NCI-H1105 (cell line): ENCODE data around the gene NREP.
"Not testable (repeated sequence)": the region's sequence is repeated elsewhere in the genome, so short reads cannot be mapped to it uniquely, and the experiment has no call there.

ENCODE experiments used
- DNase-seq: peaks from one replicate; lab custom pipeline; 2025; lab: John Stamatoyannopoulos, UW

The NREP gene

DNA sequence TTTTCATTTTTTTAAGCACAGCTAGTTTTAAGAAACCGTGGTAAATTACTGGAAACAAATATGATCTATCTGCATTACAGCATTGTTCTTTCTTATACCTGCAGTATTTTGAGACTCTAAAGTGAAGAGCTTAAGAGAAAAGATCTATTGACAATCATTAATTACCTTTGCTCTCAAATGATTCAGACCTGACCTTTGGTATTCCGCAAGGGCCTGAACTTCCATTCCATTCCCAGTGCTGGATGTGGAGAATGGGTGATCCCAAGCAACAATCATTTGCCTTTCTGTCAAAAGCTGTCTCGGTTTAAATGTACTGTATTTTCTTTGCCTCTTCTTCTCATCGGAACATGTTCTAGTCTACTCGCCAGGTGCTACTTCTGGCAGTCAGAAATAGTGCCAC, 18.9 kb downstream of the NREP start:
- no peak for DNase-seq

GRCh38 chr5:111737716-111738115, 19.3 kb downstream of the NREP start:
- DNase-seq, result no peak

DNA sequence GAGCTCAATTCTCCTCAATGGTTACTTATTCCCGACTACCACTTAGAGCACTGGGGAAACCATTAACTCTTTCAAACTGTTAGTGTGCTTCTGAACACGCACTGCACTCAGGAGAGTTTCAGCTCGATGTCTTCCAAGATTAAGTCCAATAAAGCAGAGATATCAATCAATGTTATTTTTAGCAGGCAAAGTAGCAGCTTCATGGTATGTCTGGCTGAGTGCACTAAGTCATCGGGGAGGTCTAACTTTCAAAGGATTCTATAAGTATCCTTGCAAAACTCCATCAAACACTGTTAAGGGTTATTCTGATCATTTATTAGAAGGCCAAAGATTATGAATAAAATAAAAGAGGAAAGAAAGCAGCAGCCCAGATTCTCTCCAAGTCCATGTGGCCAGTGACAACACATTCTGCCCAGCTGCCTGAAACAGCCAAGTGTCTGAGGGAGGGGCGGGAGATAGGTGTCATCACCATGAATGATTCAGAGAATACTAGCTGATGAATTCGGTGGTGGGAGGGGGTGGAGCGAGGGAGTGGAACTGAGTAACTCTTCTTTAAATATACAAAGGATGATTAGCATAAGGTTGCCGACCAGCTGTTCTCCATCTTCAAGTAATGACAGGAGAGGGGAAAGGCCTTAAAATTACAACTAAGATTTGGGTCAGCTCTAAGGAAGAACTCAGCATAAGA, 21.3 kb downstream of the NREP start:
- DNase-seq, result no peak

DNA sequence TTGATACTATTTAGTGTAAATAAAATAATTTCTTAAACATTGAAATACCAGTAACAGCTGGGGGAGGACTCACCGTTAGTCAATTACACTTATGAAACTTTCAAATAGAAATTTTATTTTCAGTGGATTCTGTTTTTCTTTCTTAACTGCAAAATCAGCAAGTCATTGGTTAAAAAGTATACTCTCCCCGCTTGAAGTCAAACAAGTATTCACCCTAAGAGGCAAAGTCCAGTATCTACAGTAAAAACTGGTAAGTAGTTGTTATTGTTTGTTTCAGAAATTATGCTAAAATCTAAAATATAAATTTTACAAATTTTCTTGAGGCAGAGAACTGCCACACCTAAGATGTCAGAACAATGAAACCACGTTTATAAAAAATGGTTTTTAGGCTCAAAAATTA, 22.4 kb downstream of the NREP start:
- no peak for DNase-seq

- DNase-seq, result no peak
Observed at GRCh38 chr5:111734013-111734412, 23.0 kb downstream of the NREP start.

GRCh38 chr5:111733571-111733970, 23.4 kb downstream of the NREP start:
- no peak for DNase-seq

GRCh38 chr5:111731638-111732037, 25.4 kb downstream of the NREP start:
- DNase-seq, result no peak

DNA sequence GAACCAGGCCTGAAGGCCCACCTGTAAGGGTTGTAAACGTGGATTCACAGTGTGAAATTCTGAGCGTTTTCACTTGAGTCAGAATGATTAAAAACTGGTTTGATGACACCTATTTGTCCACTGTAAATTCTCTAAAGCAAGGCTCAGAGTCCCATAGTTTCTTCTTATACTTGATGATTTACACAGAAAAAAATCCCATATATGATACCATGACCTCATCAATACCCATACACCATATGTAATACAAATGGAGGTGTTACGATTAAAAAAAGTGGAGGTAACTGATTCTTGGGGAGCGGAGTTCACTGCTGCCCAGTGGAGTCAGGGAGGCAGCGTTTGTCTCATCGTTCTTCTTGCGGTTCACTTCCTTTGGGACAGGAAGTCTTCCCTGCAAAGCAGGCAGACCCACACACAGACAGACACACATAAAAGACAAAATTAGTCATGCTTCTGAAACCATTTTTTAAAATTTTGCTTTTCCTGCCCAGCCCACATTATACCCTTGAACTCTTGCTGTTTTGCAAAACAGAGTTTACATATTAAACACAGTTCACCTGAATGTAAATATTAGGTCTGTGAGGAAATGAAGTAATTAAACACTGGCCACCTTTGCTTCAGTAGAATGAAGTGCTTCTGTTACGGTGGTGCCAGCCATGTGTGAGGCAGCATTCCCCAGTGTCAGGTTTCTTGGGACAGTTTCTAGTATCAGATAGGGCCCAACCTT, 26.2 kb downstream of the NREP start:
- no peak for DNase-seq

GRCh38 chr5:111728941-111729340, 28.1 kb downstream of the NREP start:
- no peak for DNase-seq

DNA sequence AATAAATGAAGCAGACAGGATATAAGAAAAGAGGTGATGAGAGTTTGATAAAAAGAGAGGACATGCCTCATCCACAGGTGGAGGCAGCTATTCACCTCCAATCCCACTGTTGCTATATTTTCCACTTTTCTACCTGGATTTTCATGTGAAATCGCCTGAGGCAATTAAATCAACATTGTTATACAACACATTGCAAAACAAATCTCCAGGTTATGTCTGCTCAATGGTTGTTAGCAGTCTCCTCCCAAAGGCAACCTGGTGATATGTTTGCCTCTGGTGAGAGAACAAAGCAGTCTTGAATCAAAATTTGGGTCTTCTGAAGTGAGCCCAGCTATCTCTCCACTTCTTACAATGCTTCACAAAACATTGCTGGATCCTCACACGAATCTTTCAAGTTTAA, 30.0 kb downstream of the NREP start:
- no peak for DNase-seq

DNA sequence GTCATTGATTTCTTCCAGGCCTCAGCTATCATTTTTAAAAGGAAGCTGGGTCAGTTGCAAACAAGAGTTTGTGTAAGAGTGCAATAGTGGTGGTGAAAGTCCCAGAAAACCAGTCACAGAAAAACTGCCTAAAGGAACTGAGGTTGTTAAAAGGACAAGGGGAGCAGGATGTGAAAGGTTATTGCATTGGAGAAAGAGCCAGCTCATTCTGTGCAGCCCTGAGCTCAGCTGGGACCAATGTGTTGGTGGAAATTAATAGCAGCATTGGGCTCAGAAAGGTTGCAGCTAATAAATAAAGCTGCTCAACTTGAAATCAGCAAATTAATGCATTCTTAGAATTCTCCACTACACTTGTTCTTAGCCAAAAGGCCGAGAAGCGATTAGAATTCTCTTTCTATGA, 34.9 kb downstream of the NREP start:
- no peak for DNase-seq

DNA sequence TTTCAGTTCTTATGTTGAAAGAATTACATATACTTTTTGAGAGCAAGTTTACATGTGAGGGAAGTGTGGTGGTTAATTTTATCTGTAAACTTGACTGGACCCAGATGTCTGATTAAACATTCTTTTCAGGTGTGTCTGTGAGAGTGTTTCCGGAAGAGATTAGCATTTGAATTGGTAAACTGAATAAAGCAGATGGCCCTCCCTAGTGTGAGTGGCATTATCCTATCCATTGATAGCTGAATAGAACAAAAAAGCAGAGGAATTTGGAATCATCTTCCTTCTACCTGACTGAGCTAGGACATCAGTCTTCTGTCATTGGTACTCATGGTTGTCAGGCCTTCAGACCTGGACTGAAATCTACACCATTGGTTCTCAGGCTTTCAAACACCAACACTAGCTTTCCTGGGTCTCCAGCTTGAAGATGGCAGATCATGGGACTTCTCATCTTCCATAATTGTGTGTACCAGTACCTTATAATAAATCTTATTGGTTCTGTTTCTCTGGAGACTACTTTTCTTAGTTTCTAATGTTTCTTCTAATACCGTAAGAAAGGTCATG, 36.6 kb downstream of the NREP start:
- no peak for DNase-seq

- DNase-seq, result no peak
Observed at GRCh38 chr5:111719773-111720172, 37.2 kb downstream of the NREP start.

- DNase-seq, result not testable (repeated sequence)
Observed at GRCh38 chr5:111716789-111717188, 40.2 kb downstream of the NREP start.

DNA sequence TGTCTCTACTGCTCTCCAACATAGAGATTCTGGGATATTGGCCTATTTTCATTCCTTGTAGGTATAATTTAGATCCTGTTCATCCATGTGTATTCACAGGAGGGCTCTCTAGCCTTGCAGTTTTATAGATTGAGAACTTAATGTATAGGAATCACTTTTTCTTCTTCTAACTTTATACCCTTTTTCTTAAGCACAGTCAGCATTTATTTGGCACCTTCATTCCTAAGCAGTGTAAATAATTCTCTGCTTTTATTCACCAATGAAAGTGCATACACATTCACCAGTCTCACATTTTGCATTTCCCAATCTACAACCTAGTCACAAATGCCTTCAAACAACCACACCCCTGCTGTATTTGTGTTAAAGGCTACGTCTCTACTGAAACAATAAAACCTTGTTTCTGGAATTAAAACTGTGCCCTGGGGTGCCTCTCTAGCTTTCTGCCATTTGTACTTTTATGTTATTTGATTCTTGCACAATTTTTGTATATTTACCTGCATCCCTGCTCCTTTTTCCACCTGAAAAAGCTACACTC, 49.3 kb downstream of the NREP start:
- no peak for DNase-seq

- no peak for DNase-seq
Observed at GRCh38 chr5:111706345-111706744, 50.6 kb downstream of the NREP start.

- no peak for DNase-seq
Observed at GRCh38 chr5:111704452-111705085, 52.4 kb downstream of the NREP start.

DNA sequence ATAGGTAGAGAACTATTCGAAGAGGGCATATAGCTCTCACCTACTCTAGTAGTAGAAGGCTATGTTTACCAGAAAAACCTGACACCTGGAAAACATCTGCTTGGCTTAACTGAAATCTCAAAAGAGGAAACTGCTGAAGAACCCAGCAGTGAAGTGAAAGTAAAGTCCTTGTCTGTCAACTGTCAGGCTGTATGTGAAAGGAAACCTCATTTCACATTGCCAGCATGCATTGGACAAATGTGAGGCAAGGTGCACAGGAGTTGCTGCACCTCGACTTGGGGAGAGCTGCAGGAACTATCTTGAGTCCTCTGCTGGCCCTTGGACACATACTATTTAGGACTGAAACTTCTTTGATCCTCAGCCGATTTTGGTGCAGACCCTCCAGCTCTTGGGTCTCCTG, 53.3 kb downstream of the NREP start:
- no peak for DNase-seq

GRCh38 chr5:111699976-111700375, 57.0 kb downstream of the NREP start:
- DNase-seq, result peak; percentile 50

- DNase-seq, result no peak
Observed at GRCh38 chr5:111699324-111699723, 57.7 kb downstream of the NREP start.

DNA sequence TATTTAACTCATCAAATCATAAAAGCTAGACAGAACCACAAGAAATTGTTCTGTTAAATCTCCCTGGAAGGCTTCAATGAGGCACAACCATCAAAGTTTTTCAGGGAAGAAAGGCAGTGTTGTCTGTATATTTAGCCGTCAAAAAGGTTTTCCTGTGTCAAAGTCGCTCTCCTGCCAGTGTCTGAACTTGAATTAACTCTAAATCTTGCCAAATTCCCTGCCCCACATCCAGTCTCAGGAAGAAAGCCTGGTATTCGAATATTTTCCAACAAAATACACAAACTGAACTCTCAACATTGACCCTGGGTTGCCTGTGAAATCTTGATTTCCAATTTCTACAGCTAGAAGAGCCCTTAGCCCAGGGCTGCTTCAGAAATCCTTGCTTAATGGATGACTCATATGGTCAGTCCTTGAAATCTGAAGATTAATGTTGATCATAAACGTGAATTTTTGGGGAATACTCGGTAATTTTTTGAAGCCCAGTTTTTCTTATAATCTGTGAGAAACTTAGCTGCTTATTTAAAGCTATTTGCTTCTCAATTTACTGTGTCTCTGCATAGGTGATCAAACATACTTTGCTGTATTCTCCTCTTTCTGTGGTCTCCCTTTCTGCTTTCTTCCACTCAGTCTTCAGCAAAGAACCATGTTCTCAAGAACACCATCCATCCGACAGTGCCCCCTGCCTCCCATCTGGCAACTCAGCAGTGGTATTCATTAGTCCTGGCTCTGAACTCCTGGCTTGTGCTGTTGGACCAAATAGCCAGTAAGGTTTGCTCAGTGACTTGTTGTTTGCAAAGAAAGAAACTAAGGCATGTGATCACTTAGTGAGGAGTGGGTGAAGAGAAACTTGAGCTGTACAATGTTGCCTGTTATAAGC, 58.9 kb downstream of the NREP start:
- DNase-seq, result no peak

DNA sequence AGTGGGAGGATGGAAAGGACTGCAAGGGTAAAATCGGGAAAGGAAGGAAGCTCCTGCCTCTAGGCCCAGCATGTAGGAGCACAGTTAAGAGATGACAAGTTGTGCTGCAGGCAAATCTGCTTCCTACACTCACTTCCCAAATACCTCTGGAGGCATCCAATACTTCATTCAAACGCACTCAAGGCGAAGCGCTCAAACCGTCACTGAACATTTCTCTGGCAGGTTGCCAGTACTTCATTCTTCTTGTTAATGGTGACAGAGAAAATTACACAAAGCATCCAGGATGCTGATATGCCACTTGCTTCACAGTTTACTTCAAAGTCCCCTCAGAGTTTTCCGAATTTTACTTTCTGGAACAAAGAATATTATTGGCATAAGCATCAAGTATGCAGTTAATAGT, 59.8 kb downstream of the NREP start:
- DNase-seq, result peak; percentile 32
